ENCODE data around the gene TMEM132C.

The TMEM132C gene

GRCh38 chr12:128623748-128624147 is 356.8 kb downstream of the TMEM132C start:
- no peak for DNase-seq

- no peak for DNase-seq
Measured at GRCh38 chr12:128626808-128627320, 359.9 kb downstream of the TMEM132C start.

- no peak for DNase-seq
Measured at GRCh38 chr12:128627659-128628058, 360.7 kb downstream of the TMEM132C start.

- DNase-seq = no peak
Measured at GRCh38 chr12:128629979-128630378, 363.0 kb downstream of the TMEM132C start.

- no peak for DNase-seq
Measured at GRCh38 chr12:128637642-128638606, 371.0 kb downstream of the TMEM132C start.

GRCh38 chr12:128639089-128639488 is 372.1 kb downstream of the TMEM132C start:
- DNase-seq = no peak

- no peak for DNase-seq
Measured at GRCh38 chr12:128643155-128643554, 376.2 kb downstream of the TMEM132C start.

- peak; percentile 32 for DNase-seq
Measured at GRCh38 chr12:128644664-128645296, 377.8 kb downstream of the TMEM132C start.

- no peak for DNase-seq
Measured at GRCh38 chr12:128649902-128650301, 382.9 kb downstream of the TMEM132C start.

- DNase-seq = no peak
Measured at GRCh38 chr12:128652136-128652751, 385.3 kb downstream of the TMEM132C start.

- DNase-seq = no peak
Measured at GRCh38 chr12:128654468-128654867, 387.5 kb downstream of the TMEM132C start.

GRCh38 chr12:128657378-128657777 is 390.4 kb downstream of the TMEM132C start:
- no peak for DNase-seq

- no peak for DNase-seq
Measured at GRCh38 chr12:128660532-128661225, 393.7 kb downstream of the TMEM132C start.

GRCh38 chr12:128661226-128661569 is 394.2 kb downstream of the TMEM132C start:
- no peak for DNase-seq

GRCh38 chr12:128662101-128662500 is 395.1 kb downstream of the TMEM132C start:
- DNase-seq = no peak

GRCh38 chr12:128664501-128664900 is 397.5 kb downstream of the TMEM132C start:
- DNase-seq = no peak

- no peak for DNase-seq
Measured at GRCh38 chr12:128667193-128667592, 400.2 kb downstream of the TMEM132C start.

- DNase-seq = no peak
Measured at GRCh38 chr12:128671528-128672042, 404.6 kb downstream of the TMEM132C start.

- DNase-seq = no peak
Measured at GRCh38 chr12:128672428-128672827, 405.5 kb downstream of the TMEM132C start.

GRCh38 chr12:128672893-128673292 is 405.9 kb downstream of the TMEM132C start:
- DNase-seq = no peak

- no peak for DNase-seq
Measured at GRCh38 chr12:128675576-128675975, 408.6 kb downstream of the TMEM132C start.

GRCh38 chr12:128680555-128680954 is 413.6 kb downstream of the TMEM132C start:
- DNase-seq = no peak

All from CD4-positive, alpha-beta T cell treated with Interleukin-10 for 1 hour (primary cell).